ENCODE results near the gene NSMCE1. TPM values are rescaled to one million over a fixed set of nuclear protein-coding genes. Genes with fewer than 3 reads are reported as not detected.
A peak's percentile ranks its signal among the peaks of the same experiment; 100 is the strongest.

The NSMCE1 gene
- total and polyA plus RNA-seq, 2 donors (not counting 1 experiment from before 2014, with no cell fraction given): 29.0 to 61.9 TPM

GRCh38 chr16:27272076-27272475 lies 3.5 kb upstream of the NSMCE1 start:
- 100% methylated on average over 3 of the region's 4 CpGs for WGBS (ENCODE audit: insufficient coverage)
- Mint-ChIP-seq H3K4me1 (peaks cover 73% of the 10 kb centered on the region), H3K27me3 (no peaks in the 10 kb centered on the region), H3K27ac (peak overlapping the region; percentile 88), H3K4me3 (peak overlapping the region; percentile 10), H3K9me3 (ENCODE audit: insufficient read depth) (no peaks in the 10 kb centered on the region)
- H4K20me1 ChIP-seq (ENCODE audit: control insufficient read depth, insufficient read depth, low read length, poor library complexity, severe bottlenecking): no peaks in the 10 kb centered on the region
- TF ChIP-seq CTCF (IDR thresholded peaks at IDR 0.05): no peak
- no peak for TF ChIP-seq EZH2 (IDR thresholded peaks at IDR 0.05; ENCODE audit: borderline replicate concordance, insufficient read depth, low read depth, low read length, poor library complexity, severe bottlenecking)
- H3K9ac ChIP-seq (ENCODE audit: low read length): no peak overlapping the region
- no peaks in the 10 kb centered on the region for H3K9me3 ChIP-seq (ENCODE audit: control extremely low read depth in 1 of 3, control insufficient read depth in 2 of 3, insufficient read depth in 1 of 3, low read length in 2 of 3)
- no peak for DNase-seq
- ChIA-PET POLR2A (interaction anchor here (0.7 kb wide), 2 partner anchors 38 to 50 kb away, joined by 4 read pairs; no protein-coding TSS in a partner anchor), CTCF (interaction anchor here (0.6 to 1.3 kb wide), 3 partner anchors 16 to 96 kb away, joined by 3 read pairs; no protein-coding TSS in a partner anchor)
- H3K27me3 ChIP-seq (replicated peaks in 1 of 4; ENCODE audit: control extremely low read depth in 1 of 4, control insufficient read depth in 3 of 4, insufficient read depth in 4 of 4, low read length in 3 of 4): no peaks in the 10 kb centered on the region
- ATAC-seq (ENCODE audit: low read depth): no peak
- H3K27ac ChIP-seq (ENCODE audit: low read length in 2 of 2): peak overlapping the region; percentile 19 to 82
- H3K79me2 ChIP-seq (ENCODE audit: control insufficient read depth, insufficient read depth, low read length): peaks cover 34% of the 10 kb centered on the region
- intact Hi-C loops (cut with micrococcal nuclease): no loop called here
- H3K4me2 ChIP-seq (replicated peaks; ENCODE audit: low read depth, low read length, poor library complexity, severe bottlenecking): no peak overlapping the region
- no peak overlapping the region for H2AFZ ChIP-seq (ENCODE audit: insufficient read depth, low read depth, low read length, poor library complexity, severe bottlenecking)
- H3K4me3 ChIP-seq (ENCODE audit: control extremely low read depth in 1 of 5, extremely low read depth in 1 of 5, insufficient read depth in 1 of 5, low read depth in 2 of 5, low read length in 4 of 5): no peak overlapping the region
- no peaks in the 10 kb centered on the region for H3K36me3 ChIP-seq (replicated peaks in 1 of 2; ENCODE audit: control extremely low read depth in 1 of 2, control insufficient read depth in 1 of 2, extremely low read depth in 1 of 2, insufficient read depth in 2 of 2, low read length in 1 of 2)
- H3K4me1 ChIP-seq (ENCODE audit: control insufficient read depth in 2 of 2, insufficient read depth in 2 of 2, low read length in 2 of 2): peaks cover 77 to 78% of the 10 kb centered on the region in 2 donors

GRCh38 chr16:27270349-27270748 lies 1.8 kb upstream of the NSMCE1 start:
- Histone ChIP-seq H3K79me2 (ENCODE audit: control insufficient read depth, insufficient read depth, low read length) (peaks cover 35% of the 10 kb centered on the region), H3K4me1 (ENCODE audit: control insufficient read depth in 2 of 2, insufficient read depth in 2 of 2, low read length in 2 of 2) (peaks cover 71 to 72% of the 10 kb centered on the region in 2 donors), H3K36me3 (replicated peaks in 1 of 2; ENCODE audit: control extremely low read depth in 1 of 2, control insufficient read depth in 1 of 2, extremely low read depth in 1 of 2, insufficient read depth in 2 of 2, low read length in 1 of 2) (no peaks in the 10 kb centered on the region), H3K9ac (ENCODE audit: low read length) (no peak overlapping the region), H3K4me2 (replicated peaks; ENCODE audit: low read depth, low read length, poor library complexity, severe bottlenecking) (no peak overlapping the region), H3K27ac (ENCODE audit: low read length in 2 of 2) (peak overlapping the region in 1 of 2 donors; percentile 82), H3K27me3 (replicated peaks in 1 of 4; ENCODE audit: control extremely low read depth in 1 of 4, control insufficient read depth in 3 of 4, insufficient read depth in 4 of 4, low read length in 3 of 4) (no peaks in the 10 kb centered on the region), H3K9me3 (ENCODE audit: control extremely low read depth in 1 of 3, control insufficient read depth in 2 of 3, insufficient read depth in 1 of 3, low read length in 2 of 3) (no peaks in the 10 kb centered on the region), H3K4me3 (ENCODE audit: control extremely low read depth in 1 of 5, extremely low read depth in 1 of 5, insufficient read depth in 1 of 5, low read depth in 2 of 5, low read length in 4 of 5) (no peak overlapping the region), H2AFZ (ENCODE audit: insufficient read depth, low read depth, low read length, poor library complexity, severe bottlenecking) (no peak overlapping the region), H4K20me1 (ENCODE audit: control insufficient read depth, insufficient read depth, low read length, poor library complexity, severe bottlenecking) (no peaks in the 10 kb centered on the region)
- ChIA-PET CTCF (interaction anchor here (0.7 to 2.3 kb wide), 6 partner anchors 9 to 52 kb away, joined by 3 to 6 read pairs (median 4); no protein-coding TSS in a partner anchor), POLR2A (interaction anchor here (1.2 kb wide), 1 partner anchor 48 kb away, joined by 4 read pairs; no protein-coding TSS in a partner anchor)
- DNase-seq: no peak
- ATAC-seq (ENCODE audit: low read depth): no peak
- peak overlapping the region; percentile 4 for H3K27ac Mint-ChIP-seq
- peak overlapping the region; percentile 24 for H3K4me3 Mint-ChIP-seq
- intact Hi-C loops (cut with micrococcal nuclease): no loop called here
- WGBS (ENCODE audit: insufficient coverage): 88% methylated on average over 2 of the region's 4 CpGs
- H3K27me3 Mint-ChIP-seq: no peaks in the 10 kb centered on the region
- no peaks in the 10 kb centered on the region for H3K9me3 Mint-ChIP-seq (ENCODE audit: insufficient read depth)
- TF ChIP-seq EZH2 (IDR thresholded peaks at IDR 0.05; ENCODE audit: borderline replicate concordance, insufficient read depth, low read depth, low read length, poor library complexity, severe bottlenecking) (no peak), CTCF (IDR thresholded peaks at IDR 0.05) (no peak)
- H3K4me1 Mint-ChIP-seq: peaks cover 70% of the 10 kb centered on the region

Data from B cell (primary cell).